Hepatocyte (in vitro differentiated cells): ENCODE measurements around the gene TPRN. TPM values are rescaled to one million over a fixed set of nuclear protein-coding genes. Genes with fewer than 3 reads are reported as not detected.

Experiments used
- DNase-seq: peaks from one replicate; pipeline ENCODE4 v3.0.0-alpha.2; 2016; ENCODE audit warnings: low spot score
- H2AFZ ChIP-seq: fragments of 200-600 bp; sonication (generic); 2 replicates; pipeline ENCODE4 v1.6.0; 2016; ENCODE audit warnings: antibody characterized with exemption, mild to moderate bottlenecking
- H3K27ac ChIP-seq: fragments of 200-600 bp; sonication (generic); 2 replicates; pipeline ENCODE4 v1.5.1; 2016; ENCODE audit warnings: mild to moderate bottlenecking
- H3K27me3 ChIP-seq: fragments of 200-600 bp; sonication (generic); 2 replicates; pipeline ENCODE4 v1.6.1; 2016
- H3K36me3 ChIP-seq: fragments of 200-600 bp; sonication (generic); replicated peaks from 2 replicates; pipeline ENCODE4 v1.5.1; 2016; ENCODE audit warnings: low read depth; ENCODE audit not compliant: insufficient read depth
- H3K4me1 ChIP-seq: fragments of 200-600 bp; sonication (generic); 2 replicates; pipeline ENCODE4 v1.5.1; 2016; ENCODE audit warnings: mild to moderate bottlenecking, moderate library complexity; ENCODE audit not compliant: insufficient read depth
- H3K4me2 ChIP-seq: fragments of 200-600 bp; sonication (generic); 2 replicates; pipeline ENCODE4 v1.6.0; 2016
- H3K4me3 ChIP-seq: fragments of 200-600 bp; sonication (generic); 2 replicates; pipeline ENCODE4 v1.5.1; 2016; ENCODE audit warnings: mild to moderate bottlenecking
- H3K79me2 ChIP-seq: fragments of 200-600 bp; sonication (generic); 2 replicates; pipeline ENCODE4 v1.6.0; 2017; ENCODE audit warnings: mild to moderate bottlenecking
- H3K9me2 ChIP-seq: fragments of 200-600 bp; sonication (generic); replicated peaks from 2 replicates; pipeline ENCODE4 v1.6.0; 2017; ENCODE audit warnings: mild to moderate bottlenecking; ENCODE audit not compliant: insufficient read depth
- H3K9me3 ChIP-seq: fragments of 200-600 bp; sonication (generic); 2 replicates; pipeline ENCODE4 v1.5.1; 2016; ENCODE audit warnings: low read depth, mild to moderate bottlenecking
- H4K20me1 ChIP-seq: fragments of 200-600 bp; sonication (generic); 2 replicates; pipeline ENCODE4 v1.6.0; 2016; ENCODE audit warnings: mild to moderate bottlenecking; ENCODE audit not compliant: insufficient read depth, poor library complexity, severe bottlenecking
- EZH2 ChIP-seq: fragments of 200-600 bp; sonication (generic); IDR thresholded peaks from 2 replicates; pipeline ENCODE4 v1.6.1; 2016; ENCODE audit warnings: antibody characterized with exemption, mild to moderate bottlenecking, borderline replicate concordance
- EZH2phosphoT487 ChIP-seq: fragments of 200-600 bp; sonication (generic); IDR thresholded peaks from one replicate; pipeline ENCODE4 v1.6.1; 2018; ENCODE audit warnings: antibody characterized with exemption, mild to moderate bottlenecking, low read depth, moderate library complexity; ENCODE audit not compliant: unreplicated experiment, severe bottlenecking
- WGBS: methylation state at CpG from one replicate; pipeline ENCODE4 v1.1.6; 2016; ENCODE audit warnings: low lambda C conversion rate; ENCODE audit errors: missing lambda C conversion rate; 5-methylcytosine and 5-hydroxymethylcytosine counted together
- polyA plus RNA-seq: library from polyadenylated mRNA; unstranded; fragments of >200 nt; fragmentation: Nextera tagmentation; extraction: Ambion mirVana; gene quantifications from 2 replicates; pipeline ENCODE4 v1.2.1, GENCODE V29; 2016
- total RNA-seq: library from RNA; depleted of rRNA; stranded (reverse); fragments of >200 nt; gene quantifications from 2 replicates; pipeline ENCODE4 v1.2.3, GENCODE V29; 2014
- TF ChIP-seq, protein P1 (sequence below): fragments of 200-600 bp; sonication (generic); IDR thresholded peaks from 2 replicates; pipeline ENCODE4 v1.5.1; 2016; ENCODE audit warnings: antibody characterized with exemption, mild to moderate bottlenecking; ENCODE audit not compliant: poor library complexity

Gene TPRN
- total and polyA plus RNA-seq, 2 experiments from 2014 or later = 34.4 to 104 TPM

DNA sequence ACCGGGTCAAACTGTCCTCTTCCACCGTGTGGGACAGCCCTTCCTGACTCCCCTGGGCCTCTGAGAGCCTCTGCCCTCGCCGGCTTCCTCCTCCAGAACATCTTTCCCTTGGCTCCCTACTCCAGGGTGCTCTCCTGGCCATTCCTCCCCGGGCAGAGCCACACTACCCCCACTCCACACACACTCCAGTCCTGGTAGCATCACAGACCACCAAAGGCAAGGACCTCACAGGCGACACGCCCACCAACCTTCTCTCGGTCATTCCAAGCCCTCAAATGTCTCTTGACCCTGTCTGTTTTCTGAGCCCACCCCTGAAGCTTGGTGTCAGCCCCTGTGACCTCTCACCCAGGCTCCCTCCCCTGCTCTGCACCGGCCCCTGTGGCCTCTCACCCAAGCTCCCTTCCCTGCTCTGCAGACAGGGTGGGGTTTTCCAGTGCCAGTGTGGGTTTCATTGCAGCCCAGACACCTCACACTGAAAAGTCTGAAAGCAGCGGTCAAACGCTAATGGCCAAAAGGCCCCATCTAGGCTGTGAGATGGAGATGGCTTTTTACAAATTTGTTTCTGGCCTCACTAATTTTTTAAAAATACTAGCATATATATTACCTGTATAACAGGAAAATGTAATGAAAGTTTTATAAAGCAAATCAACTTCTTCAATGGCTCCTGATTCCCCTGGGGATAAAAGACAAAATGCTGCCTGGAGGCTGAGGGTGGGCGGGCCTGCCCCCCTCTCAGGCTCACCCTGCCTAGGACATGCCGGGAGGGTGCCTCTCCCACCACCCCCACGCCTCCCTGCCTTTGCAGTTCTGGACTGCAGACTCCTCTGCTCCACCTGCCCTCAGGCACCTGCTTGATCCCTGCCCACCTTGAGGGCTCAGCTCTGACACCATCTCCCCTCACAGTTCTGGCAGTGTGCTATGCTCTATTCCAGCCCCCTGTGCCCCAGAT is 41.2 kb downstream of the TPRN start:
- Histone ChIP-seq H3K36me3 (no peaks in the 10 kb centered on the region), H3K27ac (no peak overlapping the region), H3K9me3 (no peaks in the 10 kb centered on the region), H3K27me3 (peaks cover 90% of the 10 kb centered on the region), H3K4me3 (no peak overlapping the region), H4K20me1 (no peaks in the 10 kb centered on the region), H2AFZ (no peak overlapping the region), H3K9me2 (no peaks in the 10 kb centered on the region), H3K4me1 (peaks cover 10% of the 10 kb centered on the region), H3K79me2 (no peaks in the 10 kb centered on the region), H3K4me2 (no peak overlapping the region)
- WGBS = 59% methylated on average over 14 of the region's 14 CpGs
- TF ChIP-seq EZH2phosphoT487 (no peak), EZH2 (no peak)
- TF ChIP-seq, protein P1, sequence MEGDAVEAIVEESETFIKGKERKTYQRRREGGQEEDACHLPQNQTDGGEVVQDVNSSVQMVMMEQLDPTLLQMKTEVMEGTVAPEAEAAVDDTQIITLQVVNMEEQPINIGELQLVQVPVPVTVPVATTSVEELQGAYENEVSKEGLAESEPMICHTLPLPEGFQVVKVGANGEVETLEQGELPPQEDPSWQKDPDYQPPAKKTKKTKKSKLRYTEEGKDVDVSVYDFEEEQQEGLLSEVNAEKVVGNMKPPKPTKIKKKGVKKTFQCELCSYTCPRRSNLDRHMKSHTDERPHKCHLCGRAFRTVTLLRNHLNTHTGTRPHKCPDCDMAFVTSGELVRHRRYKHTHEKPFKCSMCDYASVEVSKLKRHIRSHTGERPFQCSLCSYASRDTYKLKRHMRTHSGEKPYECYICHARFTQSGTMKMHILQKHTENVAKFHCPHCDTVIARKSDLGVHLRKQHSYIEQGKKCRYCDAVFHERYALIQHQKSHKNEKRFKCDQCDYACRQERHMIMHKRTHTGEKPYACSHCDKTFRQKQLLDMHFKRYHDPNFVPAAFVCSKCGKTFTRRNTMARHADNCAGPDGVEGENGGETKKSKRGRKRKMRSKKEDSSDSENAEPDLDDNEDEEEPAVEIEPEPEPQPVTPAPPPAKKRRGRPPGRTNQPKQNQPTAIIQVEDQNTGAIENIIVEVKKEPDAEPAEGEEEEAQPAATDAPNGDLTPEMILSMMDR = no peak
- no peak for DNase-seq

DNA sequence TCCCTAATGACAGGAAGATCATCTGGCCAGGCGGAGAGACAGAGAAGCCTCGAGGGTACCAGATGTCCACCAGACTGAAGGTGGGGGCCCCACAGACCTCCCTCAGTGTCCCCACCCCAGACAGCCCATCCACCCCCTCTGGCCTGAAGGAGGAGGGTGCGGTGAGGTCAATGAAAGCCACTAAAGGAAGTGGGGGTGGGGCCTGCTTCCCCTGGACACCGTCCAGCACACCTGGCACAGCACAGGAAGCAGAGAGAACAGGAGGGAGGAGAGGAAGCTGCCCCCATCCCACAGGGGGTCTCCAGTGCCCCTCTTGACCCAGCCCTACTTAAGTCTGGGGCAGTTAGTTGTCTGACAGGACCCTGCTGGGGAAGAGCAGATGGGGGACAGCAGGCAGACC is 41.9 kb downstream of the TPRN start:
- H3K9me2 ChIP-seq = no peaks in the 10 kb centered on the region
- H3K4me2 ChIP-seq = no peak overlapping the region
- no peak overlapping the region for H2AFZ ChIP-seq
- no peaks in the 10 kb centered on the region for H3K36me3 ChIP-seq
- no peak for DNase-seq
- peaks cover 10% of the 10 kb centered on the region for H3K4me1 ChIP-seq
- no peak overlapping the region for H3K4me3 ChIP-seq
- 90% methylated on average over 3 of the region's 4 CpGs for WGBS
- no peak overlapping the region for H3K27ac ChIP-seq
- H3K79me2 ChIP-seq = no peaks in the 10 kb centered on the region
- H3K27me3 ChIP-seq = peaks cover 83% of the 10 kb centered on the region
- H4K20me1 ChIP-seq = no peaks in the 10 kb centered on the region
- no peaks in the 10 kb centered on the region for H3K9me3 ChIP-seq
- TF ChIP-seq EZH2 (no peak), EZH2phosphoT487 (no peak)
- TF ChIP-seq, protein P1 = no peak

DNA sequence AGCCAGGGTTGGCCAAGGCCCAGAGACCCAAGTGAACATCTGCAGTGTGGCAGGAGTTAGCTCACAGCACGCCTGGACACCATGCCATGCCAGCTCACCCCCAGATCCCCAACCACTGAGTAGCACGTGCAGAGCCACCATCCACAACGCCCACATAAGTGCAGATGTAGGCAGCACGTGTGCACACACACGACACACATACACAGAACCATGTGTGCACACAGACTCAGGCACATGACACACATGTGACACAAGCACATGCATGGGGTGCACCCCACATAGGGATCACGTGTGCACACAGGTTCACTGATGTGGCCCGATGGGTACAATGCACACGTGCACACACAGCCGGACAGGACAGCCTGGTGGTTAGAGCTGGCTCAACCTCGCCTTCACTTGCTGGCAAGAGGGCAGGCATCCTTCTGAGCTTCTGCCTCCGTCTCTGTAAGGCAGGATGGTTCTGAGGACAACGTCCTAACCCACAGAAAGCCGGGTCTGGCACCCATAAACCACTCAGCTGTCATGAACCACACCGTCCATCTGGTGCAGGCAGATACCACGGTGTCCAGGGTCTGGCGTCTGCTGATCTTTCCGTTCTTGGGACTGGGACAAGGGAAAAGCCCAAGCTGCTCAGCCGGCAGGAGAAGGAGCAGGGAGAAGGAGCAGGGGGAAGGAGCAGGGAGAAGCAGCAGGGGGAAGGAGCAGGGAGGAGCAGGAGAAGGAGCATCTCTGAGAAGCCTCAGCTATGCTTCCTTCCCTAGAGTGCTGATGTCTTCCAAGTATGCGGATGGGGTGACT is 42.7 kb downstream of the TPRN start:
- Histone ChIP-seq H3K9me2 (no peaks in the 10 kb centered on the region), H3K4me3 (no peak overlapping the region), H3K4me1 (peaks cover 3% of the 10 kb centered on the region), H3K36me3 (no peaks in the 10 kb centered on the region), H3K4me2 (no peak overlapping the region), H3K79me2 (no peaks in the 10 kb centered on the region), H4K20me1 (no peaks in the 10 kb centered on the region), H3K27me3 (peaks cover 75% of the 10 kb centered on the region), H2AFZ (no peak overlapping the region), H3K27ac (no peak overlapping the region), H3K9me3 (no peaks in the 10 kb centered on the region)
- TF ChIP-seq, protein P1 = no peak
- TF ChIP-seq EZH2phosphoT487 (no peak), EZH2 (no peak)
- DNase-seq = no peak
- 74% methylated on average over 18 of the region's 19 CpGs for WGBS
